HG02678 (cell line): ENCODE data around the gene KDM4F.

Experiments used
- ATAC-seq: cut with Tn5 transposase; IDR thresholded peaks from one replicate; pipeline ENCODE4 v1.9.1; 2021; ENCODE audit warnings: mild to moderate bottlenecking, moderate library complexity; ENCODE audit not compliant: unreplicated experiment

The KDM4F gene

GRCh38 chr11:95059046-95059445 is 9.8 kb downstream of the KDM4F start:
- no peak for ATAC-seq

DNA sequence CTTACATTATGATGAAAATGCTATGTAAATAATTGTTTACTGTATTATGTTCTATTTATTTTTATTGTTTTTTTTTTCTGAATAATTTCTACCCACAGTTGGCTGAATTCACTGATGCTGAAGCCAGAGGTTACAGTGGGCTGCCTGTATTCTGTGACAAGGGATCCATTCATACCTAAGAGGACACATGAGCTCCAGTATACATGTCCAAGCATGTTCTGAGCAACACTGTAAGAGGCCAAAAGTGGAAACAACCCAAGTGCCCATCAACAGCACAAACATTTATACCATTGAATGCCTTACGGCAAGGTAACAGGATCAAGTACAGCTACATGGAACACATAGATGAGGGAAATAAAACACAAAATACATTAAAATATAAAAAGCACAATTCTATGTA is 16.1 kb downstream of the KDM4F start:
- no peak for ATAC-seq

- ATAC-seq: peak; percentile 43
Measured at GRCh38 chr11:95066716-95067038, 17.5 kb downstream of the KDM4F start, which contains the start of gene SRSF8. TSS of gene SRSF8 (plus strand) at chr11:95066919. CDS start at chr11:95067227, 308 bp downstream.

GRCh38 chr11:95067039-95067840 is 18.0 kb downstream of the KDM4F start:
- ATAC-seq: peak; percentile 71

DNA sequence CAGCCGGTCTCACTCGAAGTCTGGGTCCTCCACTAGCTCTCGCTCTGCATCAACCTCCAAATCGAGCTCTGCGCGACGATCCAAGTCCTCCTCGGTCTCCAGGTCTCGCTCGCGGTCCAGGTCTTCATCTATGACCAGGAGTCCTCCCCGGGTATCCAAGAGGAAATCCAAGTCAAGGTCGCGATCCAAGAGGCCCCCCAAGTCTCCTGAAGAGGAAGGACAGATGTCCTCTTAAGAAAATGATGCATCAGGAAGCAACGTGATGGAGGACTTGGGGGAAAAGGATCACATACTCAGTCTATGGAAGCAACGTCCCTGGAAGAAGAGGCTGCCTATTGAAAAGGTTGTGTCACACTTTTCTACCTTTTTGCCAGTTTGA is 18.6 kb downstream of the KDM4F start:
- ATAC-seq: no peak

- ATAC-seq: peak; percentile 65
Measured at GRCh38 chr11:95068549-95068948, 19.3 kb downstream of the KDM4F start.

DNA sequence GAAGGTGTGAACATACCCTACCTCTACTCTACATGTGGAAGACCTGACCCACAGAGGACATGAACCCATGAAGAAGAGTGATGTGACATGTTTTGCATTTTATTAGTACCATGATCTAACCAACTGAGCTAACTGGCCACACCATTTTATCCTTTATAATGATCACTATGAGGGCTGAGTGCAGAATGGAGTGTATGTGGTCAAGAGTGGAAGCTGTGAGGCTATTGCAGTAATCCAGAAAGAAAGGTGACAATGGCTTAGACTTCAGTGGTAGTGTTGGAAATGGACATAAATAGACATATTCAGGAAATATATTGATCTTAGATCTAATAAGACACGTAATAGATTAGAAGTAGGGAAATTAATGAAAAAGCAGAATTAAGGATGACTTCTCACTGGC is 21.2 kb downstream of the KDM4F start:
- no peak for ATAC-seq

DNA sequence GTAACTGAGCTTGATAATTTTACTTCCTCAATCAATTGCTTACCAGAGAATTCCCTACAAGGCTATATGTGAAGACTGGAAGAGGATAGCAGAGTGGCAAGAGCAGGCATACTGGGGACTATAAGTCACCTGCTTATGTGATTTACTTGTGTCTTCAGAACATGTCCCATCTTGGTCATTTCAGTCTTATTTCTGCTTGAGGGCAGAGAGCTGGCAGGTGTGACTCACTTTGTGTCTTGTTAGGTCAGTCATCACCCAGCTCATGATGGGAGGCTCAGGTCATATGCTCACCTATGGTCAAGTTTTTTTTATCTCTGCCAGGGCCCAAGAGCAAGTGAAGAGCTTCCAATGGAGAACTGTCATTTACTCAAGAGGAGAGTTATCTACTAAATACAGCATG is 23.7 kb downstream of the KDM4F start:
- ATAC-seq: no peak

DNA sequence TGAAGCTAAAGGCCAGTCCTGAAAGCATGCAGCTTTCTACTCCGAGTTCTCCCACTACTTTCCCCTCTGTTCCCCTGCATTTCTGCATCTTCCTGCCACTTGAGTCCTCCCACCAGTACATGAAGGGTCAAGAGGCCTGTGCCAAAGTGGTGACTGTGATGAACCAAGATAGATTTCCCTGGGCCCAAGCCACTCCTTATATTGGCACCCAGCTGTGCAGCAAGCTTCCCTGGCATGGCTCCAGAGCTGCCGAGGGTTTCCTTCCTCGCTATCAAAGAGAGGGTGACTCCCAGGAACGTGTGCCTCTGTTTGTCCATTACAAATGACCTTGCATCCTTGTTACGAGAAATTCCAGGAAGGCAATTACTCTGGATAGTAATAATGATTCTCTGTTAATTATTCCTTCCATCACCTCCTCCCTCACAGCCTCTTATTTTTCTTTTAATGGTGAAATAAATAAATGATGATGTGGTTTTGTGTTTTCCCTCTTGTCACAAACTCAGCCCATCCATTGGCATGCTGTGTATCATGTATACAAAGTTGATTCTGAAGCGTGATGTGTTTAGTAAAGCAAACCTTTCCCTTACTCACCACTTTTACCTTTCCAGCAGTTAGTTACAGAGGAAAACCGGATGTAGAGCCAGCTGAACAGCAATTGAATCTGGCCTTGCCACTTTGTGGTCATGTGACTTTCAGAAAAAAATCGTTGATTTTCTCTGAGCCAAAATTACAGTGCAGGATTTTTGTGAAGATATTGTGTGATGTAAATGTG is 25.8 kb downstream of the KDM4F start:
- ATAC-seq: no peak

DNA sequence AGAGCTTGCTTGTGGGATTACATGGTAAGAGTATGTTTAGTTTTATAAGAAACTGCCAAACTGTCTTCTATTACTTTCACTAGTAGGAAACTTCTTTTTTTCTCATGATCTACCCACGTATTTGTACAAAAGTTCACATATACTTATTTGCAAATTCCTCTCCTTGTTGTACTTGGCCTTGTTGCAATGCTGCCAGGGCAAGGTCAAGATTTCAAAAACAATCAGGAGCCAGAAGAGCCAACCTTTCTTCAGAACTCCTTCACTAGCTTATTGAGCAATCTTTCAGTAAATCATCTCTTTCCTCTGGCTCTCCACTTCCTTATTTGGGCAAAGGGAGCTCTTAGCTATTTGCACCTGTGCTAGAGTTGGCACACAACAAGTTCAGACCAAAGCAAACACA is 27.2 kb downstream of the KDM4F start:
- ATAC-seq: peak; percentile 73

- no peak for ATAC-seq
Measured at GRCh38 chr11:95076981-95077380, 27.8 kb downstream of the KDM4F start.

- ATAC-seq: no peak
Measured at GRCh38 chr11:95078526-95078925, 29.3 kb downstream of the KDM4F start.

- no peak for ATAC-seq
Measured at GRCh38 chr11:95081010-95081409, 31.8 kb downstream of the KDM4F start.

DNA sequence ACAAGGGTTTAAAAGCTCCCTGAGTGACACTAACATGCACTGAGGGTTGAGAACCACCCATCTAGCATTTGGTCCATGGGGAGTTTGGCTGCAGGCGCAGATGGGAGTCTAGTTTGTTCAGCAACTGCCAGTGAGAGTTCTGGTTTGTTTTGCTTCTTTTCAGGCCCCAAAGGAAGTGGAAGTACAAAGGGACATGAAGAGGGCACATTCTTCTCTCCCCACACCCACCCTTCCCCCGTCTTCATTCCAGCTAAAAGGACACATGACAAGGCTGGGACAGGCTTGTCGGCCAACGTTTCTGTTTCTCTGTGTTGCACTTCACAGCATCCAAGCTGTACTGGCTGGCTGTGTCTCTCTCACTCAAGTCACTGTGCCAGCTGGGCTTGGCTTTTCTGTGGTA is 32.2 kb downstream of the KDM4F start:
- ATAC-seq: no peak

DNA sequence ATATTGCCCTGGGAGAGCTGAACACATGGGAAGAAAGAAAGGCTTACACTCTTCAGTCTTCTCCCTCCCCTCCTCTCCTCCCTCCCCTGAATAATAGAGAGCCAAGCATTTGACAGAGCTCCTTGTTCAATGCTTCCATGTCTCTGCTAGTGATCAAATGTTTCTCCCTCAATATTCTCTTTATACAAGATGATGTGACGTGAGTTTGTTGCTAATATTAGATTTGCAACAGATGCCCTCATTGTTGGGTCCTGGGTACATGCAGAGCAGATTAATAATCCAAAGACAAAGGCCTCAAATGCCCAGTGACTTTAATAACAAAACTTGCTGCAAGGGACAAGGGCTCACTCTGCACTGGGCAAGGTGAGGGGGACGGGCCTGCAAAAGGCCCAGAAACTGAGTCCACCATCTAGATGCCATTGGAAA is 33.4 kb downstream of the KDM4F start:
- no peak for ATAC-seq

DNA sequence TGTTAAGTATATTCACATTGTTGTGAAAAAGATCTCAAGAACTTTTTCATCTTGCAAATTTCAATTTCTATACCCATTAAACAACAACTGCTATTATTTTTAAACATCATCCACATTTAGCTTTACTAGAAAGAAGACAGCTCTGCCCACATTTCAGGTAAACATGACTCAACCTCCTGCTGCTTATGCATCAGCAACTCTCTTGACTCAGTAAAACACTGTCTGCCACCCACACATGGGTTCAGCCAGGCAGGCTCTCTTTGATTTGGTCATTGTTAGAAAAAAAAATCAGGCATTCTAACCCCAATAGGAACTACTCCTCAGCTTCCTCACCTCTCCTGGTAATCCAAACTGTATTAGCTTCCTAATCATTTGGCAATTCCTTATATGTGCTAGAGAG is 35.3 kb downstream of the KDM4F start:
- peak; percentile 40 for ATAC-seq

DNA sequence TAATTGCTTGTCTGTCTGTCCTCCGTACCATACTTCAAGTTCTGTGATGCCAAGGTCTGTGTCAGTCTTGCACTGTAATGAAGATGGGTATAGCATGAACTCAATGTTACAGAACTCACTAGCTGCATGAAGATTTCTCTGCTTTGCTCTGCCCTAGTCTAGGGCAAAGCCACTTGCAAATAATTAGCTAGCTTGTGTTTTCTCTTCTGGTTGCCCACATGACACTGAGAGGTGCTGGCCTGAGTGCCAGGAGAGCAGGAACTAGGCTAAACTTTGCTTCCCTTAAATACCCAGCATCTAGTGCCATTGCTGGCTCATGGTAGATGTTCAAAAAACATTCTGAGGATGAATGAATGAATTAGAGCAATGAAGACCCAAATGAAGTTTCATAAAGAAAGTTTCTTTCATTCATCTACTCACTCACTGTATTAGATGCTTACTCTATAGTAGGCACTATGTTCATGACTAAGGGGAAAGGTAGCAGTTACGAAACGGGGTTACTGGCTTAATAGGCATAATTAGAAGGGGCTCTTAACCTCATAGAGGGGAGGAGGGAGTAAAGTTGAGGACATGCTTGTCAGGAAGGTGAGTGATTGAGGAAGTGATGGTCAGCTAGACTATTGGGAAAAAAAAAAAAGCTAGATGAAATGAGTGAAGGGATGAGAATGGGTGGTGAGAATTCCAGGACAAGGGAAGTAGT is 36.0 kb downstream of the KDM4F start:
- no peak for ATAC-seq

DNA sequence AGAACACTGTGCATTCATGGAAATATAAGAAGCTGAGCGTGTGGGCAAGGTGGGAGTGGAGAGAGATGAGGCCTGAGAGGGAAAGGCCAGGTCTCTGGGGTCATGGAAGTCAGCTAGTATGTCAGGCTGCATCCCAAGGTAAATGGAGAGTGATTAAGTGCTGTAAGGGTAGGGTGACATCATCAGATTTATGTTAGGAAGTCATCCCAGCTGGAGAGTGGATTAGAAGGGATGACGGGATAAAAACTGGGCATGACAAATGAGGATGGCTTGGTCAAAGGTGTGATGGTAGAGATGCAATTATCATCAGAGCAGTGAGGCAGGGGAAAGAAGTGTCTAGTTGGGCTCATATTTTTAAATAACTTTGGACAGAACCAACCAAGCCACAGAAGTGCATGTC is 36.9 kb downstream of the KDM4F start:
- no peak for ATAC-seq

DNA sequence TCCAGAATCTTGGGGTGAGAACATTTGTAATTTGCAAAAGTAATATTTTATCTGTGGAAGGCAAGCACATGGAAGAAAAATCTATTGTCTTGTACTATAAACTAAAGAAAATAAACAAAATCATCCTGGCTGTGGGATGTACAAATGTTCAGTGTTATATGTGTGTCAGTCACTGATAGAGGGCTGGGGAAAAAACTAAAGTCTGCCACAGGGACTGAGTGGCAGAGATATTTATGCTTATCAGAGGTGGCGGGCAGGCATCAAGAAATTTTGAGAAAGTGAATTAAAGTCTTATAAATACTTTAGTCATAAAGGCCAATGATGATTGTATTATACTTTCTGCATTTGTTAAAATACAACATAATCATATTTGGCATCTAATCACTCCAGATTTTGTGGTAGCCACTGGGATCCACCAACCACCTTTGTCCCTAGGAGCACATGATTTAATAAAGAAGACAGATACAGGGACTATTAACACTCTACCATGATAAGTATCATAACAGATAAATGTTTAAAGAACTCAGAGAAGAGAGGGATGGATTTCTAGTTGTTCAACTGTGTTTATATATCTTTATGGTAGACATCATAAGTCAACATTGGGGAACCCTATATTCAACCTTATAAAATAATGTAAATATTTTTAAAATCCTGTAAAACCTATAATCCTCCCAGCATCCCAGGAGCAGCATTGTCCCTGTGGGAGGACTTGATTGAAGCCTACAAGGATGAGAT is 37.8 kb downstream of the KDM4F start:
- ATAC-seq: no peak

GRCh38 chr11:95088946-95089619 is 39.9 kb downstream of the KDM4F start:
- peak; percentile 54 for ATAC-seq
